H9 (cell line): Measurements from ENCODE around the gene ADSS2. TPM values are rescaled to one million over a fixed set of nuclear protein-coding genes. Genes with fewer than 3 reads are reported as not detected.
A peak's percentile ranks its signal among the peaks of the same experiment; 100 is the strongest.
"Not testable (repeated sequence)": the region's sequence is repeated elsewhere in the genome, so short reads cannot be mapped to it uniquely, and the experiment has no call there.

Source experiments
- DNase-seq: peaks from one replicate; pipeline ENCODE4 v3.0.0-alpha.2; 2017
- H2AFZ ChIP-seq: one replicate; pipeline ENCODE4 v1.6.1; 2013; ENCODE audit warnings: mild to moderate bottlenecking, low read length, control low read depth, moderate library complexity
- H2AK5ac ChIP-seq: 2 replicates; pipeline ENCODE4 v1.6.1; 2013; ENCODE audit warnings: low read length, control low read depth, mixed read lengths; ENCODE audit not compliant: insufficient read length
- H2BK120ac ChIP-seq: one replicate; pipeline ENCODE4 v1.6.1; 2013; ENCODE audit warnings: low read depth, mild to moderate bottlenecking, low read length, control low read depth, inconsistent platforms; ENCODE audit not compliant: poor library complexity, severe bottlenecking
- H2BK12ac ChIP-seq: 2 replicates; pipeline ENCODE4 v1.6.1; 2013; ENCODE audit warnings: low read length, control low read depth, mixed read lengths, low read depth; ENCODE audit not compliant: insufficient read length
- H2BK15ac ChIP-seq: 2 replicates; pipeline ENCODE4 v1.6.1; 2013; ENCODE audit warnings: low read depth, low read length, control low read depth
- H2BK20ac ChIP-seq: one replicate; pipeline ENCODE4 v1.6.1; 2013; ENCODE audit warnings: low read depth, mild to moderate bottlenecking, low read length, control low read depth, inconsistent platforms; ENCODE audit not compliant: poor library complexity, severe bottlenecking
- H2BK5ac ChIP-seq: 2 replicates; pipeline ENCODE4 v1.6.1; 2013; ENCODE audit warnings: low read length, control low read depth, mixed read lengths; ENCODE audit not compliant: insufficient read length
- H3K14ac ChIP-seq: 2 replicates; pipeline ENCODE4 v1.6.1; 2013; ENCODE audit warnings: low read length, control low read depth; ENCODE audit not compliant: insufficient read depth
- H3K18ac ChIP-seq: 2 replicates; pipeline ENCODE4 v1.6.1; 2013; ENCODE audit warnings: low read depth, mild to moderate bottlenecking, mixed read lengths, low read length, control low read depth; ENCODE audit not compliant: insufficient read length
- H3K23ac ChIP-seq: 2 replicates; pipeline ENCODE4 v1.6.1; 2013; ENCODE audit warnings: low read length, control low read depth, mixed read lengths, low read depth; ENCODE audit not compliant: insufficient read length
- H3K23me2 ChIP-seq: 2 replicates; pipeline ENCODE4 v1.6.1; 2013; ENCODE audit warnings: low read depth, mild to moderate bottlenecking, mixed read lengths, low read length, control low read depth; ENCODE audit not compliant: insufficient read length, poor library complexity, severe bottlenecking
- H3K27ac ChIP-seq: 2 replicates; pipeline ENCODE4 v1.5.1; 2013; ENCODE audit warnings: low read length, control low read depth, mixed read lengths, low read depth; ENCODE audit not compliant: insufficient read length
- H3K27me3 ChIP-seq: 2 replicates; pipeline ENCODE4 v1.6.1; 2013; ENCODE audit warnings: low read length, control low read depth, inconsistent platforms; ENCODE audit not compliant: insufficient read depth
- H3K4ac ChIP-seq: 2 replicates; pipeline ENCODE4 v1.6.1; 2013; ENCODE audit warnings: low read depth, mild to moderate bottlenecking, control low read depth, inconsistent platforms, low read length, moderate library complexity
- H3K4me1 ChIP-seq: 2 replicates; pipeline ENCODE4 v1.6.1; 2013; ENCODE audit warnings: low read length, control low read depth, inconsistent platforms; ENCODE audit not compliant: insufficient read depth
- H3K4me2 ChIP-seq: 2 replicates; pipeline ENCODE4 v1.6.1; 2013; ENCODE audit warnings: low read length, control low read depth, mixed read lengths; ENCODE audit not compliant: insufficient read length, insufficient read depth
- H3K56ac ChIP-seq: 2 replicates; pipeline ENCODE4 v1.6.1; 2013; ENCODE audit warnings: low read depth, mild to moderate bottlenecking, mixed read lengths, low read length, control low read depth; ENCODE audit not compliant: insufficient read length
- H3K79me1 ChIP-seq: 2 replicates; pipeline ENCODE4 v1.6.1; 2013; ENCODE audit warnings: low read depth, mild to moderate bottlenecking, moderate library complexity, low read length, control low read depth, inconsistent platforms; ENCODE audit not compliant: insufficient read depth, poor library complexity, severe bottlenecking
- H3K79me2 ChIP-seq: 2 replicates; pipeline ENCODE4 v1.6.1; 2013; ENCODE audit warnings: low read length, control low read depth, inconsistent platforms; ENCODE audit not compliant: insufficient read depth
- H3K9ac ChIP-seq: 2 replicates; pipeline ENCODE4 v1.6.1; 2013; ENCODE audit warnings: low read length, control low read depth, mixed read lengths; ENCODE audit not compliant: insufficient read length; ENCODE audit errors: extremely low read depth
- H3K9me3 ChIP-seq: one replicate; pipeline ENCODE4 v1.6.1; 2013; ENCODE audit warnings: low read depth, low read length, inconsistent platforms; ENCODE audit not compliant: control insufficient read depth
- H3T11ph ChIP-seq: one replicate; pipeline ENCODE4 v1.6.1; 2013; ENCODE audit warnings: mild to moderate bottlenecking, low read length, control low read depth, inconsistent platforms
- H4K20me1 ChIP-seq: one replicate; pipeline ENCODE4 v1.6.1; 2013; ENCODE audit not compliant: control insufficient read depth, insufficient read length, insufficient read depth
- H4K5ac ChIP-seq: 2 replicates; pipeline ENCODE4 v1.6.1; 2013; ENCODE audit warnings: low read depth, mild to moderate bottlenecking, mixed read lengths, low read length, control low read depth; ENCODE audit not compliant: insufficient read length
- H4K8ac ChIP-seq: replicated peaks from 2 replicates; pipeline ENCODE4 v1.6.1; 2013; ENCODE audit warnings: low read length, control low read depth, mixed read lengths, low read depth; ENCODE audit not compliant: insufficient read length
- H4K91ac ChIP-seq: 2 replicates; pipeline ENCODE4 v1.6.1; 2013; ENCODE audit warnings: low read depth, mild to moderate bottlenecking, moderate library complexity, mixed read lengths, low read length, control low read depth; ENCODE audit not compliant: insufficient read length
- H3K27ac Mint-ChIP-seq, 3 experiments: 2 replicates in 2 of 3; 3 replicates in 1 of 3; pipeline ENCODE4 v1.8.0; 2020 to 2021; ENCODE audit warnings: mixed read lengths in 3 of 3, mild to moderate bottlenecking in 1 of 3, moderate library complexity in 1 of 3
- H3K27me3 Mint-ChIP-seq: 2 replicates; pipeline ENCODE4 v1.8.0; 2021; ENCODE audit warnings: low read depth, mild to moderate bottlenecking, moderate library complexity, mixed read lengths
- H3K36me3 Mint-ChIP-seq, 3 experiments: 2 replicates in 2 of 3; 3 replicates in 1 of 3; pipeline ENCODE4 v1.8.0; 2020 to 2021; ENCODE audit warnings: low read depth in 3 of 3, mixed read lengths in 3 of 3; ENCODE audit not compliant: insufficient read depth in 1 of 3
- H3K4me1 Mint-ChIP-seq, 2 experiments: 2 replicates each; pipeline ENCODE4 v1.8.0; 2020; ENCODE audit warnings: mixed read lengths in 2 of 2
- H3K4me3 Mint-ChIP-seq, 2 experiments: 2 replicates in 1 of 2; 3 replicates in 1 of 2; pipeline ENCODE4 v1.8.0; 2020 to 2021; ENCODE audit warnings: mild to moderate bottlenecking in 2 of 2, mixed read lengths in 2 of 2, moderate library complexity in 1 of 2
- H3K9me3 Mint-ChIP-seq, 2 experiments: 2 replicates in 1 of 2; 3 replicates in 1 of 2; pipeline ENCODE4 v1.8.0; 2020; ENCODE audit warnings: mild to moderate bottlenecking in 2 of 2, mixed read lengths in 2 of 2, moderate library complexity in 1 of 2
- WGBS: extraction: QIAGEN DNeasy Blood & Tissue Kit; methylation state at CpG from one replicate; pipeline ENCODE4 v1.1.7; 2013; ENCODE audit warnings: missing lambda C conversion rate, low lambda C conversion rate, mixed read lengths; ENCODE audit not compliant: insufficient read length; ENCODE audit errors: extremely low coverage; 5-methylcytosine and 5-hydroxymethylcytosine counted together
- total RNA-seq: library from RNA; stranded (reverse); gene quantifications from 2 replicates; pipeline ENCODE4 v1.2.1, GENCODE V29; 2021
- TF ChIP-seq, protein P1 (sequence below): fragments of 200-600 bp; sonication (generic); conservative IDR thresholded peaks from 3 replicates; pipeline ENCODE4 v1.8.0; 2021; ENCODE audit warnings: antibody characterized with exemption, mild to moderate bottlenecking

Gene ADSS2
- total RNA-seq, 1 experiment from 2014 or later, result 65.4 TPM

DNA sequence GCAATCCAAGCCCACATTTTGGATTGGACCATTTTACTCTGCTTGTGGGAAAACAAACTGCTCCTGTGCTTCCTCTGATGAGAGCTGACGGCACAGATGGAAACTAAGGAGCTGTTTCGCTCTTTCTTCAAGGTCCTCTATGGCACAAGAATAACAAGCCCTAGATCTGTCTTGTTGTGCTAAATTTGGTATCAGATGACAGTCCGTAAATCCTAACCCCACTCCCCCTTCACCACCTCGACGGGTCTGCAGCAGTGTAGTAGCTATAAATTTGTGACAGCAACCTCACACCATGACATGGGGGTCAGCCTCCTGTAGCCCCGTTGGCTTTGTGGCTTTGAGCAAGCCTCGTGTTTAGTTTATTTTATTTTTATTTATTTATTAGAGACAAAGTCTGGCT lies 85.9 kb downstream of the ADSS2 start:
- no peak for DNase-seq
- H2BK20ac ChIP-seq, result no peak overlapping the region
- H3K9me3 Mint-ChIP-seq, result peaks cover 13 to 14% of the 10 kb centered on the region in 2 experiments
- H3K14ac ChIP-seq, result no peak overlapping the region
- no peak overlapping the region for H3K4me3 Mint-ChIP-seq
- H2AFZ ChIP-seq, result no peak overlapping the region
- no peaks in the 10 kb centered on the region for H3K9me3 ChIP-seq
- H3K18ac ChIP-seq, result no peak overlapping the region
- no peak overlapping the region for H3K23ac ChIP-seq
- H3K4me2 ChIP-seq, result no peak overlapping the region
- H4K8ac ChIP-seq, result no peak overlapping the region
- no peaks in the 10 kb centered on the region for H3K27me3 ChIP-seq
- no CpG with 5 or more reads among the region's 7 CpGs for WGBS
- no peak overlapping the region for H2BK120ac ChIP-seq
- peaks cover 7% of the 10 kb centered on the region; the same call in 1 of the 2 replicates for H3K4me1 ChIP-seq
- no peak overlapping the region for H2BK15ac ChIP-seq
- H3K79me1 ChIP-seq, result no peaks in the 10 kb centered on the region
- H3K9ac ChIP-seq, result no peak overlapping the region
- H2BK5ac ChIP-seq, result no peak overlapping the region
- peaks cover 8 to 27% (median 12%) of the 10 kb centered on the region in 3 experiments; a peak in 6 of 7 replicates for H3K36me3 Mint-ChIP-seq
- H3T11ph ChIP-seq, result no peak overlapping the region
- no peaks in the 10 kb centered on the region for H3K23me2 ChIP-seq
- H2AK5ac ChIP-seq, result no peak overlapping the region
- TF ChIP-seq, protein P1, sequence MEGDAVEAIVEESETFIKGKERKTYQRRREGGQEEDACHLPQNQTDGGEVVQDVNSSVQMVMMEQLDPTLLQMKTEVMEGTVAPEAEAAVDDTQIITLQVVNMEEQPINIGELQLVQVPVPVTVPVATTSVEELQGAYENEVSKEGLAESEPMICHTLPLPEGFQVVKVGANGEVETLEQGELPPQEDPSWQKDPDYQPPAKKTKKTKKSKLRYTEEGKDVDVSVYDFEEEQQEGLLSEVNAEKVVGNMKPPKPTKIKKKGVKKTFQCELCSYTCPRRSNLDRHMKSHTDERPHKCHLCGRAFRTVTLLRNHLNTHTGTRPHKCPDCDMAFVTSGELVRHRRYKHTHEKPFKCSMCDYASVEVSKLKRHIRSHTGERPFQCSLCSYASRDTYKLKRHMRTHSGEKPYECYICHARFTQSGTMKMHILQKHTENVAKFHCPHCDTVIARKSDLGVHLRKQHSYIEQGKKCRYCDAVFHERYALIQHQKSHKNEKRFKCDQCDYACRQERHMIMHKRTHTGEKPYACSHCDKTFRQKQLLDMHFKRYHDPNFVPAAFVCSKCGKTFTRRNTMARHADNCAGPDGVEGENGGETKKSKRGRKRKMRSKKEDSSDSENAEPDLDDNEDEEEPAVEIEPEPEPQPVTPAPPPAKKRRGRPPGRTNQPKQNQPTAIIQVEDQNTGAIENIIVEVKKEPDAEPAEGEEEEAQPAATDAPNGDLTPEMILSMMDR, result no peak
- no peak overlapping the region for H2BK12ac ChIP-seq
- no peak overlapping the region for H3K4ac ChIP-seq
- H3K4me1 Mint-ChIP-seq, result peaks cover 30 to 41% of the 10 kb centered on the region in 2 experiments
- H3K27me3 Mint-ChIP-seq, result no peaks in the 10 kb centered on the region
- H4K20me1 ChIP-seq, result no peaks in the 10 kb centered on the region
- no peak overlapping the region for H4K91ac ChIP-seq
- H3K56ac ChIP-seq, result no peak overlapping the region
- H3K79me2 ChIP-seq, result no peaks in the 10 kb centered on the region
- peak overlapping the region; percentile 33 for H4K5ac ChIP-seq
- no peak overlapping the region for H3K27ac ChIP-seq
- H3K27ac Mint-ChIP-seq, result no peak overlapping the region

DNA sequence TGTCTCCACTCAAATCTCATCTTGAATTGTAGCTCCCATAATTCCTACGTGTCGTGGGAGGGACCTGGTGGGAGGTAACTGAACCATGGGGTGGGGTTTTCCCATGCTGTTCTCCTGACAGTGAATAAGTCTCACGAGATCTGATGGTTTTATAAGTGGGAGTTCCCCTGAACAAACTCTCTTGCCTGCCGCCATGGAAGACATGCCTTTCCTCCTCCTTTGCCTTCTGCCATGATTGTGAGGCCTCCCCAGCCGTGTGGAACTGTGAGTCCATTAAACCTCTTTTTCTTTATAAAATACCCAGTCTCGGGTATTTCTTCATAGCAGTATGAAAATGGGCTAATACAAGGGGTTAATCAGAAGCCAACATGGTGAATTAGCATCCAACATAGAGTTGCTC lies 86.4 kb downstream of the ADSS2 start:
- not testable (repeated sequence) for H3K4me3 Mint-ChIP-seq, H3K18ac ChIP-seq, H3K27ac ChIP-seq, H3K4ac ChIP-seq, H3K4me2 ChIP-seq, H3T11ph ChIP-seq, H3K23ac ChIP-seq, H3K27me3 Mint-ChIP-seq, H3K4me1 ChIP-seq, H2BK12ac ChIP-seq, H3K56ac ChIP-seq, H3K27me3 ChIP-seq, H4K91ac ChIP-seq, H2BK5ac ChIP-seq, H4K20me1 ChIP-seq, H2BK15ac ChIP-seq, H3K27ac Mint-ChIP-seq, H4K8ac ChIP-seq, H3K9me3 ChIP-seq, H3K14ac ChIP-seq, H3K9ac ChIP-seq, H2BK120ac ChIP-seq, DNase-seq, H3K23me2 ChIP-seq, H3K79me2 ChIP-seq, H2BK20ac ChIP-seq, H2AK5ac ChIP-seq, H3K79me1 ChIP-seq, H4K5ac ChIP-seq, H2AFZ ChIP-seq
- H3K4me1 Mint-ChIP-seq, result peaks cover 28 to 42% of the 10 kb centered on the region in 2 experiments
- WGBS, result no CpG with 5 or more reads among the region's 6 CpGs
- H3K9me3 Mint-ChIP-seq, result peaks cover 13 to 17% of the 10 kb centered on the region in 2 experiments
- H3K36me3 Mint-ChIP-seq, result peaks cover 8 to 29% (median 12%) of the 10 kb centered on the region in 3 experiments; a peak in 6 of 7 replicates
